Dedifferentiated amniotic fluid mesenchymal stem cell (primary cell): ENCODE data around the gene ADAMTSL3.
"Not testable (repeated sequence)": the region's sequence is repeated elsewhere in the genome, so short reads cannot be mapped to it uniquely, and the experiment has no call there.

Experiments used
- DNase-seq: peaks from one replicate; pipeline ENCODE4 v3.0.0-alpha.2; 2016; ENCODE audit errors: extremely low spot score

The ADAMTSL3 gene

DNA sequence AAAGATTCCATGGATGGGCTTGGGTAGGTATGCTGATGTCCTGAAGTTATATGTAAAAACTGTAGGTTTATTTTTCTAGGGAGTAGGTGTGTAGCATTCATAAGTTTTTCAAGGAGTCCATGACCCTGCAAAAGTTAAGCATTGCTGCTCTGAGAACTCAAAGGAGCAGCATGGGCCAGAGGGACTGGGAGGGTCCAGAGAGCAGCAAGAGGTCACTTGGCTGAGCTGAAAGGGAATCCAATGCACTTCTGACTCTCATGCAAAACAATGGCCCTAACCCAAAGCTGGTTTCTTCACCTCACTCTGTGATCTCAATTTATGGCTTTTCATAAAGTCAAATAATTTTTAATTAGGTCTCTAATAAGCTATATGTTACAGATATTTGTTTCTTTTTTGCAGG, 383.4 kb downstream of the ADAMTSL3 start:
- DNase-seq: no peak

GRCh38 chr15:84042434-84043056, 388.6 kb downstream of the ADAMTSL3 start:
- DNase-seq: not testable (repeated sequence)

GRCh38 chr15:84046064-84046637, 392.2 kb downstream of the ADAMTSL3 start:
- DNase-seq: no peak

GRCh38 chr15:84049480-84049879, 395.6 kb downstream of the ADAMTSL3 start:
- not testable (repeated sequence) for DNase-seq

DNA sequence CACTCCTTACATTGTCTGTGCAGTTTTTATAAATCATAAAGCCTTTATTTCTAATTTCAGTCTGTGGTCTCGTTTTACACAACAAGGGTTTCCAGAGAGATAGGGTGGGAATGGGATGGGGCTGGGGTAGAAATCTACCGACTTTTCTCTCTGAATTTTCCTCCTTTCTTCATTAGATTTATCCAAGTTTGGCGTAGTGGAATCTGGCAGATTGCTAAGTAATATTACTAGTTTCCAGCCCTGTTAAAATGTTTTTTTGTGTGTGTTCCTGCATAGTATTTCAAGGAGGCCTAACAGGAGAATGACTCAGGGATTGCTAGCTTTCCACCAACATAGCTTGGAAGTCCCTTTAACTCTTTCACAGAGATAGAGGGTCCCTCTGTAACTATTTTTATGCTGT, 396.2 kb downstream of the ADAMTSL3 start:
- no peak for DNase-seq

DNA sequence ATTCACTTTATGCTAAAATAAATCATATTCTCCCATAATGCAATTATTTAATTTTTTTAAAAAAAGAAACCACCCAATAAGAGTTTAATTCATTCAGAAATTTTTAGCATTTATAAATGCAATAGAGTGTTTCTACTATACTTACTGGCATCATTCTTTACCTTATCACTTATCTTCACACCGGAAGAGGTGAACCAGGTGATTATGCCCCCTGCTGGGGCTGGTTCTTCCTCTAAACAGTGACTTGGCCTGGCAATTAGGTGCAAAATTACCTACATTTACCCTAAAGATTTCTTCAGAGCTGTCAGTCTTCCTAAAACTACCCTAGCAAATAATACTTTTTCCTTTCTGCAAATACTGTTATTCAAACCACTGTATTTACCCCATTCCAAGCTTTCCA, 397.2 kb downstream of the ADAMTSL3 start:
- DNase-seq: not testable (repeated sequence)

DNA sequence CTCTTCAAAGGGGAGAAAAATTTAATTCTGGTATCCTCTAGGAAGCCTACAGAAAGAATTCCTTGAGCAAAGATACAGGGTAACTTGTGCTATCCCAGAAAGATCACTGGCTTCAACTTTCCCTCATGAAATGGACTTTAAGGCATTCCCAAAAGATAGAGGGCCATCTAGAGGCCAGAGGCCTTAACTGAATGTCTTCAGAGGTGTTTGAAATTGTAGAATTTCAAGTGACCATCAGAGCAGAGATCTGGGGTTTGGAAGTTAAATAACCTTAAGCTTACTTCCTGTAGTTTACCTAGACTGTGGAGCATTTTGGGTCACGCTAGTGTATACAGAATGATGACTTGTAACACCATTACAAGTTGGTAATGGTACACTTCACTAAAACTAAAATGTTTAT, 400.6 kb downstream of the ADAMTSL3 start:
- DNase-seq: not testable (repeated sequence)

- no peak for DNase-seq
Observed at GRCh38 chr15:84057714-84058331, 403.9 kb downstream of the ADAMTSL3 start.

- DNase-seq: not testable (repeated sequence)
Observed at GRCh38 chr15:84063674-84064073, 409.8 kb downstream of the ADAMTSL3 start.

DNA sequence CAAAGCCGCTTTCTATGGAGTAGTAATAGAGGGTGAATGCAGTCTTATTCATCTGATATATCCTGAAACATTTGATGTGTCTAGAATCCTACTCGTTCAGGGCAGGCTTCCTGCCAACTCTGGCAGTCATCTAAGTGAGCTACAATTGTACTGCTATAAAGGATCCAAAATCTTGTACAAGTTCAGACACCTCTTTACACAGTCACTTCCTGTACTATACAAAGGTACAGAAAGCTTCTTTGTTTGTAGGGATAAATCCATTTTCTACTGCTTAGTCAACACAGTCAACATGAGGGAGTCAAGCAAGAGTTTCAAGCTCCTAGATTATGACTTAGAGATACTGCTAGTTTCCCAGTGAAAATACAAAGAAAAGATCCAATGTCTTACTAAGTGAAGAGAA, 414.8 kb downstream of the ADAMTSL3 start:
- DNase-seq: not testable (repeated sequence)

- DNase-seq: not testable (repeated sequence)
Observed at GRCh38 chr15:84078038-84078437, 424.1 kb downstream of the ADAMTSL3 start.

DNA sequence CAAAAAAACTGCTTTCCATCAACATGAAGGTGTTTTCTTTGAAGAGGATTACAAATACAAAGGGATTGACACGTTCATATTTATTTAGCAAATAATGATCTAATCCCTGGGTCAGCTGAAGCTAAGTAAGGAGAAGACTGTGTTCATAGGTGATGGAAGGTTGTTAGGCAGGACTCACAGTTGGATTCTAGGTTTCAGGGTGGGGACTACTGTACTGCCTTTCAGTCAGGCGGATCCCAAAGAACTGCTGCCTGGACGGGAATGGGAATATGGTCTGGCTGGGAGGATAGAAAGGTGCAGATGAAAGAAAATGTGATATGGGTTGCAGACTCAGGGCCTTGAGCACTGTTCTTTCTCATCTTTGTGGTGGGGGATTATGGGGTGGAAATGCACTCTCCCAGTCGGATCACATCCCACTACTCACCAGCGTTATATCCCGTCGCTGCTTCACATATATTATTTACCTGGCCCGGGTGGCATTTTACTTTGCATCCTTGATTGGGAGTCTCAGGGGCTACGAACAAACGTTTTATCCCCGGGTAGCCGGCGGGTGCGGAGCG, 425.5 kb downstream of the ADAMTSL3 start:
- DNase-seq: not testable (repeated sequence)

GRCh38 chr15:84079885-84080777, 426.2 kb downstream of the ADAMTSL3 start:
- no peak for DNase-seq

- DNase-seq: not testable (repeated sequence)
Observed at GRCh38 chr15:84080778-84081084, 426.8 kb downstream of the ADAMTSL3 start.

DNA sequence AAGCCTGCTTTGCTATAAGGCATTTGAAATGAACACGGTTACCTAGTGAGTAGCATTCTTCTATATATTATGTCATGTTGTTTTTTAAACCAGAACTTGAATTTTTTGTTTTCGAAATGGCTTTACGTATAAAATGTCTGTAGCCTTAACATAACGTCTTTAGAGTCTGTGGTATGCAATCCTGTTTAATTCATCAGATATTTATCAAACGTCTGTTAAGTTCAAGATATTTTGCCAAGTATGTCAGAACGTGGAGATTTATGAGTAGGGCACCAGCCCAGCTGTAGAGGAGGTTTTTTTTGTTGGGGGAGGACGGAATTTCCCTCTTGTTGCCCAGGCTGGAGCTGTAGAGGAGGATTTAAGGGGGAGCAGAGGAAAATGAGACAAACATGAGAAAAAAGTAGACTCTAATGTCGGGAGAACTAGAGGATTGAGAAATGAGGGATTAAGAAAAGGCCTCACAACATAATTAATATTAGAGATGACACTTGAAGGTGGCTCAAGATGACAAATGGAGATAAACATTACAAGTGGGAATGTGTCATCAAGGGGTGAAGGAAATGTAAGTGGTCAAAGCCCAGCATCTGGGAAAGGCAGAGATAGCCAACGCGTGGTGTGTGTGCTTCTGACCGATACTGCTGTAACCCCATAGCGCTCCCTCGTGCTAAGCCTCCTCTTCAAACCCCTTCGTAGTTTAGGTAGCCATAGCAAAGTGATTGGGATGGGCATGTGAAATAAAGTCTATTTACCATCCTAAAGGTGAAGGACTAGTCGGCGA, 427.7 kb downstream of the ADAMTSL3 start:
- DNase-seq: no peak

GRCh38 chr15:84082739-84083138, 428.8 kb downstream of the ADAMTSL3 start:
- no peak for DNase-seq

DNA sequence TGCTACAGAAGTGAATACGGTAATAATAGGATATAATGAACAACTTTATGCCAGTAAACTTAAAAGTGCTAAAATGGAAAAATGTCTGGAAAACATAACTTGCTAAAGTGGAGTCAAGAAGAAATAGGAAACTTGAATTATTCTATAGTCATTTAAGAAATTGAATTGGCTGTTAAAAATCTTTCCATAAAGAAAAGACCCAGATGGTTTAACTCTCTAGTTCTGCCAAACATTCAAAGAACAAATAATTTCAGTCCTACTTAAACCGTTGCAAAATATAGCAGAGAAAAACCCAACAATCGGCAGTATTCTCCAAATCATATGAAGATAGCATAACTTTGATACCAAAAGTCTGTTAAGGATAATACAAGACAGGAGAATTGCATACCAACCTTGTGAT, 432.1 kb downstream of the ADAMTSL3 start:
- not testable (repeated sequence) for DNase-seq
